ENCODE measurements around the gene HHIPL1.

- TF ChIP-seq CTCF (IDR thresholded peaks at IDR 0.05), result no peak
- TF ChIP-seq POLR2AphosphoS5 (IDR thresholded peaks at IDR 0.05; ENCODE audit: insufficient read depth in 1 of 2, low read depth in 1 of 2), result no peak
These were observed 9.5 kb downstream of the HHIPL1 start for GRCh38 chr14:99654235-99654985.
